ENCODE data around the gene BTRC.

- TF ChIP-seq POLR2A (IDR thresholded peaks at IDR 0.05; ENCODE audit: low read length), result no peak
- no peak for TF ChIP-seq GATA1 (IDR thresholded peaks at IDR 0.05; ENCODE audit: low read depth, low read length)
Observed at GRCh38 chr10:101429423-101429822, 75.5 kb downstream of the BTRC start.
